Activated naive CD4-positive, alpha-beta T cell (primary cell): ENCODE results near the gene ESRRA.

Source experiments
- DNase-seq, 4 experiments: peaks; one replicate each; lab custom pipeline; 2025; lab: John Stamatoyannopoulos, UW

ESRRA gene

DNA sequence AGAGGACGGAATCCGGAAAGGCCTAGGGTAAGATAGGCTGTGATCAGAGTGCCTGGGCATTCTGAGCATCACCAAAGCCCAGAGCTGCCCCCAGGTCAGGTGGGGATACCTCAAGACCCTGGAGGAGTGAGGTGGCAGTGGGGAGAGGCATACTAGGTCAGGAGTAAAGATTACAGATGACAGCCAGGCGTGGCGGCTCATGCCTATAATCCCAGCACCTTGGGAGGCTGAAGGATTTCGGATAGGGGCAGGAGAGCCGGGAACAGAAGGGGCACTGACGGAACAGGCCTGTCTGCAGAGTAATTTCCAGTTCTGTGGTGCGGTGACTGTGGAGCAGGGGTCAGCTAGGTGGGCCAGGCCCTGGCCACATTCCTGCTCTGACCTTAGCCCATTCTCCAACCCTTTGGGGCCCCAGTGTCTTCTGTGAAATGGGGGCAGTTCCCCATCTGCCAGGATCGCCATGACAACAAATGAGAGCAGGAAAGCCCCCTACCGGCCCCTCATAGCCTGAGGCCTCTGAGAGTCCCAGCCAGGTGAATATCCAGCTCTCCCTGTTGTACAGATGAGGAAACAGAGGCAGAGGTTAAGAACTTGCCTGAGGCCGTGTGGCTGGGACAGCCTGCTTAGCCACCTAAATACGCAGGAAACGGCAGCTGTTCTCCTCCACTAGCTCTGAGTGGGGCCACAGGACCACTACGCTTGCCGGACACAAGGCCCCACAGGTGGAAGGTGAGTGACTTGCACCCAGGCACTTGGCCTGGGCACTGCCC is 30.1 kb upstream of the ESRRA start:
- no peak for DNase-seq

DNA sequence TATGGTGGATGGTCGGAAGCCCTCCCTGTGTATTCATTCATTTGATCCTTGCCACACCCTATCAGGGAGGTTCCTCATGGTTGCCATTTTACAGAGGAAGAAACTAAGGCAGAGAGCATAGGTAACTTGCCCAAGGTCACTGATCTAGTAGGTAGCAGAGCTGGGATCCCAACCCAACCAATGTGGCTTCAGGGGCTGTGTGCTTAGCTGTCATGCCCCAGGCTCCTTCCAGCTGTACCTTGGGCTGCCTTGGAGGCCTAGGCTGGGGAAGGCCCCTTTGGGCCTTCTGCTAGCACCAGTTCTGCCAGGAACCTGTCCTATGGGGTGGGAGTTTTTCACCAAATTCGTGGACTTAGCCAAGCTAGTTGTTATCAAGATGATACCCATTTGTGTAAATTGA is 29.5 kb upstream of the ESRRA start:
- no peak for DNase-seq

DNA sequence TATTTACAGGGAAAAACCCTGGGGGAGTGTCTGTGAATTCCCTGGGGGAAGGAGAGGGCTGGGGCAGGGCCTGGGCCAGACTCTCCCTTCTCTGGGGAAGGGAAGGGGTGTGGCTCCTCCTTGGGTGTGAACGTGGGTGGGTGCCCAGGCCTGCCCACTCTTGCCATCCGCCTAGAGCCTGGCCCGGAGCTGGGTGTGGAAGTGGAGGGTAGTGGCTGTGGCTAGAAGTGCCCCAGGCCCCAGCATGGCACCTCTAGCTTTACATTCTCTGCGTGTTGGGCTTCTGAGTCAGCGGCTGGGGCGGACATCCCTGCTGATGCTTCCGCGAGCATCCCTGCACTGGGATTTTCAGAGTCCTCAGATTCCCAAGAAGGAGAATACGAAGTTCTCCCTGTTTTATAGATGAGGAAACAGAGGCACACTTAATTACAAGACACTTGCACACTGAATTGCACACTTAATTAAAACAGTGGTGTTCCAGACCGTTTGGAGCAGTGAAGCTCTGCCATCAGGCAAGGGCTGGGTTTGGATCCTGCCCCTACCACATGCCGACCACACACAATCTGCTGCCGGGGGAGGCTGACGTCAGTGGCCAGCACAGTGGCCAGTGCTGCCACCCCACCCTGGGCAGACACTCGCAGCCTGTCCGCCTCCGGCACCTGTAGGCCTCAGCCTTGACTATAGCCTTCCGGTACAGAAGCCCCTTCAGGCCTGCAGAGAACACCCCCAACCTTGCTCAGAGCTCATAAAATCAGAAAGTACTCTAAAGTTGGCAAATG is 28.5 kb upstream of the ESRRA start:
- DNase-seq: no peak

DNA sequence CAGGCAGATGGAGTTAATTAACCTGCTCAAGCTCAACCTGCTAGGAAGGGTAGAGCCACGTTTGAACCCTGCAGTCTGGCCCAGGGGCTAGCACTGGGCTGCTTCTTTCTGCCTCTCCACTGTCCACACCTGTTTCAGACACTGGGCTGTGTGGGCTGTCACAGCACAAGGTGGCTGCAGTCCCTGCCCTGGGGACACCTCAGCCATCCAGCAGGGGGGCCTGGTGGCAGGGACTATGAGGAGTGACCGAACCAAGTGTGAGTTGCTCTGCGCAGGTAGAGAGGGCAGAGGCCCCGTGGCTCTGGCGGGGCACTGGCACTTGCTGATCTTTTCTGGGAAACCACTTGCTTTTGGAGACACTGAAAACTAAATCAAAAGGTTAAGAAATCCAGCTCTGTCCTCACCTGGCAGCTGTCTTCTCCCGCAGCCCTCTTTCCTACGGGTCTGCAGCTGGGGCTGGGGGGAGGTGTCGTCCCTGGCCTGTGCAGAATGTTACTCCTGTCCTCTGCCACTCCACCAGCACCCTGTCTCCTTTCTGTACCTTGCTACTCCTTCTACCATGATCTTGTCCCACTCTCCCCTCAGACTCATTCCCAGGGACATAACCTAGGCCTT is 26.6 kb upstream of the ESRRA start:
- DNase-seq: no peak

DNA sequence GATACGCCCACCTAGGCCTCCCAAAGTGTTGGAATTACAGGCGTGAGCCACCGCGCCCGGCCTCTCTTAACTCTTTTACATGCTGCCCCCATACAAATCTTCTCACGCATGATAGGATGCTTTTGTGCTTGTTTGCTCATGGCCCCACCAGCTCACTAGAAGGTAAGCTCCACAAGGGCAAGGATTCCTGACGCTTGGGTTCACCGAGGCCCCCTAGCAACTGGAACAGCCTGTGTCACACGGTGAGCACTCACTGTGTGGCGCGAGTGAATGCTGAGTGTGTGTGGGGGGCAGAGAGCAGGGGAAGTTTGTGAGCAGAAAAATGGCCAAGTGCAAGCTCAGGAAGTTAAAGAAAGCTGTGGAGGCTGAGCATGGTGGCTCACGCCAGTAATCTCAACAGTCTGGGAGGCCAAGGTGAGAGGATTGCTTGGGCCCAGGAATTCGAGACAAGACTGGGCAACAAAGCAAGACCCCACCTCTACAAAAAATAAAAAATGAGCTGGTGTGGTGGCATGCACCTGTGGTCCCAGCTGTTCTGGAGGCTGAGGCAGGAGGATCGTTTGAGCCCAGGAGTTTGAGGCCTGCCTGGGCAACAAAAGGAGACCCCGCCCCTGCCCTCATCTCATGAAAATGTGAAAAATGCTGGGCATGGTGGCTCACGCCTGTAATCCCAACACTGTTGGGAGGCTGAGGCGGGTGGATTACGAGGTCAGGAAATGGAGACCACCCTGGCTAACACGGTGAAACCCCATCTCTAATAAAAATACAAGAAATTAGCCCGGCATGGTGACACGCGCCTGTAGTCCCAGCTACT is 23.2 kb upstream of the ESRRA start:
- DNase-seq: no peak

DNA sequence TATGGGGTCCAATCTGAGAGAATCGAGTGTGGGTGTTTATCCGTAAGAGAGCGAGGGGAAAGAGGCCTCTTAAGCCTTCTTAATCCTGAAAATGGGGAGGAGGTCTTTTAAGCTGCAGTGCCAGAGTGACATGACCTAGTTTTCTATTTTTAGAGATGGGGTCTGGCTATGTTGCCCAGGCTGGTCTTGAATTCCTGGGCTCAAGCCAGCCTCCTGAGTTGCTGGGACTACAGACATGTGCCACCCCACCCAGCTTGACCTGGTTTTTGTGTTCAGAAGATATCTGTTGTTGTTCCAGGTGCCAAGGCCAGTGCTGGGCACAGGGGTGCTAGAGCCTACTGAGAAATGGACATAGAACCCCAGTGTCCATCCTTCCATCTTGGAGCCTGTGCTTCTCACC is 22.2 kb upstream of the ESRRA start:
- DNase-seq: no peak

DNA sequence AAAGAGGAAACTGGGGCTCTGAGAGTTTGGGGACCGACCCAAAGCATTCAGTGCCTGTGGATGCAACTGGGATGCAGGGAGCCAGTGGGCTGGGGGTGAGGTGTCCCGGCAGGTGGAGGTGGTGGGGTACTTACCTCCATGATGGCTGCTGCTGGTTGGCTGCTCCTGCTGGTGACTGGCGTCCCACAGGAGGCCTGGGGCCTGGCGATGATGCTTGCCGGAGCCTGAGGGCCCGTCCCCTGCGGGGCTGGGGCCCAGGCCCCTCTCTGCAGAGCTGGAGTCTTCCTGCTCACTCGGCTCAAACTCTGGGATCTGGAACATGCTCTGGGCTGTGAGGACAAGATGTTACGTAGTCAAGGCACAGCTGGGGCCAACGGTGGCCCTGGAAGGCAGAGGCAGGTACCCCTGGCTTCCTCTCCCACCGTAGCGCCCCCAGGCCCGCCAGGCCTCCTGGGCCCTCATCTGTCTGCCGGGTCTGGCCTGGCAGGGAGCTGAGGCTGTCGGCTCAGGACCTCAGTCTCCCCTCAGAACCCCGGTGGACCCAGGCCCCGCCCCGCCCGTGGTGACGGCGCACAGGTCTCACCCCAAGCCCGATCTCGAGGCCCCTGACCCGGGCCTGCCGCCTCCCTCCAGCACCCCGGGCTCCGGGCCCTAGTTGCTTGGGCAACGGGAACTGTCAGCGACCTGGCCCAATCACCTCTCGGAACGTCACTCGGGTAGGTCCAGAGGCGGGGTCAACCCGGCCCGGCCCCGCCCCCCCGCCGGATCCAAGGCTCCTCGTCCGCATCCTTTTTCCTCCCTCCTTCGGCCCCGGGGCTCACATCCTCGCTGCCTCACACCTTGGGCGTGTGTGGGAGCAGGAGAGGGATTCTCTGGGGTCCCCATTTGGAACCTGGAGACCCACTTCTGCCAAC is 21.0 kb upstream of the ESRRA start, which contains the start of gene BAD:
Gene BAD, minus strand, starts transcription at position 618 of the 914 bp plus-strand sequence. Its CDS starts 297 bp downstream, at position 321.
- peak; percentile 77 to 91 (median 86) for DNase-seq

DNA sequence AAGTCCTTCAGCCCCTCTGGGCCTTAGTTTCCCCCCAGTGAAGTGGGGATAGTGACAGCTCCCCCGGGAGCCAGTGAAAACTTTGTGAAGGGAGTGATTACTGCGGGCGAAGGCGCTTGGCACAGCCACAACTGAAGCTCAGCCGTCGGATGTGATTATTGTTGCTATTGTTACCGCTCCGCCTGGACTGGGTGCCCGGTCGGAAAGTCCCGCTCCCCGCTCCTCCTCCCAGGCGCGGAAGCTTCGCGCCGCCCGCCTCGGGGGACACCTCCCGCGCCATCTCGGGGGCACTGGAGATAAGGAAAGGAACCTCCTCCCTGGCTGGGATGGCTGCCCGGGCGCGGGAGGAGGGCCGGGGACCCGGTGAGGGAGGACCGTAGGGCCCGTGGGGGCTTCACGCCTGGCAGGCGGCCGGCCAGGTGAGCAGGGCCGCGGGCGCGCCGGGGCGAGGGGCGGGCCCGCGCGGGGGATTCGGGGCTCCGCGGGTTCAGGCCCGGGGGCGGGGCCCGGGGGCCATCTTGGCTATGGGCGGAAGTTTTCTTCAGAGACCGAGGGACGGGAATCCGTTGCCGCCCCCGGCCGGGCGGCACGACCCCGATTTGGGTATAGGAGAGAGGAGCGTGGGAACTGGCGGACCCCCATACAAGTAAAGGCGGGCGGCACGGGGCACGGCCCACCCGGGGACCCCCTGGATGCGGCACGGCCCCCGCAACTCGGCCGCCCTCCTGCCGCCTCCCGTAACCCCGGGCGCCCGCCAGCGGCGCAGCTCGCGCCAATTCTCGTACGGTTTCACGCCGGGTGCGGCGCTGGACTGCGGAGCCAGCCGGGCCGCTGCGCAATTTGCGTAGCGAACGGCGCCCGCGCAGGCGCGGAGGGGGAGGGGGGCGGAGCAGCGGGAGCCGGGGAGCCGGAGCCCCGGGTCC is 20.1 kb upstream of the ESRRA start, which contains the start of gene GPR137:
Gene GPR137, plus strand, starts transcription at position 887 of the 923 bp plus-strand sequence. CDS start 677 bp downstream, outside the sequence.
- peak; percentile 88 to 94 (median 91) for DNase-seq

DNA sequence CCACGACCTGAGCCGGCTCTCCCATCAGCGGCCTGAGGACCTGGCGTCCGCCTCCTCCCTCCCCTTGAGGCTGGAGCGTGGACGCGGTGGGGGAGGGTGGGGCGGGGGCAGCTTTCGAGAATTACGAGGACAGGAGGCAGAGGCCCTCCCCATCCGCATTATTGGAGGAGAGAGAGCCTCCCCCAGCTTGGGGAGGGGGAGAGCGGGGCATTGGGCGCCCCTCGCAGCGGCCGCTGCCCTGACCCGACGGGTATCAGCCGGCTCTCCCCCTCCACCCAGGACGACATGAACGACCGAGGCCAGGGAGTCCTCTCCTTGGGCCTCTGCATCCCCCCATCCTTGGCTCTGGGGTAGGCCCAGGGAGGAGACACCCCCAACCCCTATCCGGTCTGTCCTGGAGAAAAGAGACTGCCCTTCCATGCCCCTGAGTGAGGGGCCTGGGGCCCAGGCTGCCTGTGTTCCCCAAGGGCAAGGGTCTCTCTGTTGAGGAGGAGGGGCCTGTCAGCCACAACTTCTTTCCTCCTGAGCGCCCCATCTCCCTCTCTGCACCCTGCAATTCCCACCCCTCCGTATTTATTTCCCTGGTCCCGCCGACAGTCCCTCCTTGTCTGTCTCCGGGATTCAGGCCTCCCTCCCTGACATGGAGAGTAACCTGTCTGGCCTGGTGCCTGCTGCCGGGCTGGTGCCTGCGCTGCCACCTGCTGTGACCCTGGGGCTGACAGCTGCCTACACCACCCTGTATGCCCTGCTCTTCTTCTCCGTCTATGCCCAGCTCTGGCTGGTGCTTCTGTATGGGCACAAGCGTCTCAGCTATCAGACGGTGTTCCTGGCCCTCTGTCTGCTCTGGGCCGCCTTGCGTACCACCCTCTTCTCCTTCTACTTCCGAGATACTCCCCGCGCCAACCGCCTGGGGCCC is 19.2 kb upstream of the ESRRA start:
- no peak for DNase-seq

DNA sequence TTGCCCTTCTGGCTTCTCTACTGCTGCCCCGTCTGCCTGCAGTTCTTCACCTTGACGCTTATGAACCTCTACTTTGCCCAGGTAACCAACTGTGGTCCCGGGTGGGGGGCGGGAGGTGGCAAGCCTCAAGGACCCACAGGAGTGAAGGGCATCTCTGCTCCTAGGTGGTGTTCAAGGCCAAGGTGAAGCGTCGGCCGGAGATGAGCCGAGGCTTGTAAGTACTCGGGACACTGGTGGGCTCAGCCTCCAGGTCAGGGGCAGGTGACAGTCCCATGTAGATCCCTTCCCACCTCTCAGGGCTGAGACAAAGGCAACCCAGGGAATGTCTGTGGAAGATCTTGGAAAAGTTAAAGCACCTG is 18.5 kb upstream of the ESRRA start:
- DNase-seq: no peak

DNA sequence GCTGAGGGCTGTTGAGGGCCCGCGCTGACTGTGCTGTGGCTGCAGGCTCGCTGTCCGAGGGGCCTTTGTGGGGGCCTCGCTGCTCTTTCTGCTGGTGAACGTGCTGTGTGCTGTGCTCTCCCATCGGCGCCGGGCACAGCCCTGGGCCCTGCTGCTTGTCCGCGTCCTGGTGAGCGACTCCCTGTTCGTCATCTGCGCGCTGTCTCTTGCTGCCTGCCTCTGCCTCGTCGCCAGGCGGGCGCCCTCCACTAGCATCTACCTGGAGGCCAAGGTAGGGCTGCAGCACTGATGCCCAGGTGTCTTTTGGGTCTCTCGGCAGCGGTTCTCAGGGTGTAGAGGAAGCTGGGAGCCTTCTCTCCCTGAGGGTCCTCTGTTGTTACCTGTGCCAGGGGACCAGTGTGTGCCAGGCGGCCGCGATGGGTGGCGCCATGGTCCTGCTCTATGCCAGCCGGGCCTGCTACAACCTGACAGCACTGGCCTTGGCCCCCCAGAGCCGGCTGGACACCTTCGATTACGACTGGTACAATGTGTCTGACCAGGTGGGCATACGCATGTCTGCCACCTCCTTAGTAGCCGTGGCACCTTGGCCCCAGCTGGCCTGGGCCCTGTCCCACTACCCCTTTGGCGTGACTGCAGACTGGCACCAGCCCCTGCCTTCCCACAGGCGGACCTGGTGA is 17.5 kb upstream of the ESRRA start:
- no peak for DNase-seq

DNA sequence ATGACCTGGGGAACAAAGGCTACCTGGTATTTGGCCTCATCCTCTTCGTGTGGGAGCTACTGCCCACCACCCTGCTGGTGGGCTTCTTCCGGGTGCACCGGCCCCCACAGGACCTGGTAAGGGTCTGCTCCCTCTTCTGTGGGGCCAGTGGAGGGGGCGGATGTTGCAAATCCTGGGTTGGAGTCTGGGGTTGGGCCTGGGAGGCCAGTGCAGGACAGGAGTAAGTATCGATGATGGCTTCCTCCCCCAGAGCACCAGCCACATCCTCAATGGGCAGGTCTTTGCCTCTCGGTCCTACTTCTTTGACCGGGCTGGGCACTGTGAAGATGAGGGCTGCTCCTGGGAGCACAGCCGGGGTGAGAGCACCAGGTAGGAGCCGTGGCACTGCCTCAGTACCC is 17.0 kb upstream of the ESRRA start:
- no peak for DNase-seq

DNA sequence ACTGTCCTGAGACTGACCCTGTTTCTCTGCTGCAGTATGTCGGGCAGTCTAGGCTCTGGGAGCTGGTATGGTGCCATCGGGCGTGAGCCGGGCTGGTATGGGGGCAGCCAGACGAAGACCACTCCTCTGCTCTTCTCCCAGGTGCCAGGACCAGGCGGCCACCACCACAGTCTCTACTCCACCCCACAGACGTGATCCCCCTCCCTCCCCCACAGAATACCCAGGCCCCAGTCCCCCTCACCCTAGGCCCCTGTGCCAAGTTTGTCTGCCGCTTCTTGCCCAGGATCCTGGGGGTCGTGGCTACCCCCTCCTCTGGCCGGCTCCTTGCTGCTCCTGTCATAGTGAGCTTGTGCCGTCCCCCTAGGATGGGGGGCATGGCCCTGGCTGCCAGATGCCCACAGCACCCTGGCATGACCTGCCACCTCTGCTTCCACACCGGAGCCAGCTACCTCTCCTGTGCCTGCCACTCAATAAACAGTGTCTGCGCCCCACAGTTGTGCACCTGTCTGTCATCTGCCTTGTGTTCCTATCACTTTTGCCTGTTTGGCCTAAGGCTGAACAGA is 16.2 kb upstream of the ESRRA start:
- no peak for DNase-seq

DNA sequence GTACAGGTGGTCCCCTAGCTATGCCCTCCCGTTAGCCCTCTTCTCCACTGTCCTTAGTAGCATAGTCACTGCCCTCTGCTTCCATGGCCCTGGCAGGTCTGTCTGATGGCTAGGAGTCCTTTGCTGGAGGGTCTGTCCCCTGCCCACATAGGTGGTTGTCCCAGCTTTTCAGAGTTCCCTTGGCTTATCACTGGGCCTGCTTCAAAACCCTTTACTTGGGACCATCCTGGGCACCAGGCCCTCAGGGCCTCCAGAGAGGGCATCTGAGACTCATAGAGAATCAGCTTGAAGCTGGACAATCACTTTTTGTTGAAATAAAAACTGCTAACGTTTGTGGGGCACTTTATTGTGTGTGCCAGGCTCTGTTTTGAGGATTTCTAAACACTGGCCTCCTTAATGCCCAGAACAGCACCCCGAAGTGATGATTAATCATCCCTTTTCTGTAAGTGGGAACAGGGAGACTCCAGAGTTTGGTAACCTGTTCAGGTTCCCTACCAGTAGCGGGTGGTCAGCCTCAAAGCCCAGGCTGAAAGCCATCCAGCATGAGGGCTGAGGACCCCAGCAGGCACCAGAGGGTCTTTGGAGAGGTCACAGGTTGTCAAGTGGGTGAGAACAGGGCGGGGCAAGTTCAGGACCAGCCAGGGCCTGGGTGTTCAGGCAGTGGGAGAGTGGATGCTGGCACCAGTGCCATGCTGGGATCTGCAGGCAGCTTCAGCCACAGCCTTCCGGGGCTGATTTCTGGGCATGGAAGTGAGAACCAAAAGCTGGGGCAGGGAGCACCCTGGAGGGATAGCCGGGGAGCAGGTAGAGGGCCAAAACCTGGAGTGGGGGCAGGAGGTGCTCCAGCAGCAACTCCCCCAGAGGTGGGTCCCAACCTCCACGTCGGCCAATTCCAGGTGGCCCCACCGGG is 14.7 kb upstream of the ESRRA start:
- no peak for DNase-seq

DNA sequence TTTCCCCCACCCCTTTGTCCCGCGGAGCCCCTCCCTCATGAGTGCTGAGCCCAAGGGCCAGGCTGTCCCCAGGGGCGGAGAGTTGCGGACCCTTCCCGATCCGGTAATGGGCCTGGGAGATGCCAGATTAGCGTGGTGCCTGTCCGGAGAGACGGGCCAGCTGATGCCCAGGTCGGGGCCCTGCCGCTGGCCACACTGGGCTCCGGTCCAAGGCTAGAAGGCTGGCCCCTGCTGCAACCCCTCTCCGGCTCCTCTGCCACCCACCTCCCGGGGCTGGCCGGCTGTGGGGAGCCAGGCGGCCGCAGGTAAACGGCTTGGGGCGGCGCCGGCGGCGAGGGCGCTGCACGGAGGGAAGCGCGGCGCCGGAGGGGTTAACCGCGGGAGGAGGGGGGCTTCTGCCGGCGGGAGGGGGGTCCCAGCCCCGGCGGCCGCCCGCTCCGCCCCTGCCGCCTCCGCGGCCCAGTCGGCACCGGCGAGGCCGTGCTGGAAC is 14.0 kb upstream of the ESRRA start, which contains the start of gene KCNK4:
Gene KCNK4, plus strand, starts transcription at position 41 of the 490 bp plus-strand sequence. CDS start 1,717 bp downstream, outside the sequence.
- DNase-seq: no peak

DNA sequence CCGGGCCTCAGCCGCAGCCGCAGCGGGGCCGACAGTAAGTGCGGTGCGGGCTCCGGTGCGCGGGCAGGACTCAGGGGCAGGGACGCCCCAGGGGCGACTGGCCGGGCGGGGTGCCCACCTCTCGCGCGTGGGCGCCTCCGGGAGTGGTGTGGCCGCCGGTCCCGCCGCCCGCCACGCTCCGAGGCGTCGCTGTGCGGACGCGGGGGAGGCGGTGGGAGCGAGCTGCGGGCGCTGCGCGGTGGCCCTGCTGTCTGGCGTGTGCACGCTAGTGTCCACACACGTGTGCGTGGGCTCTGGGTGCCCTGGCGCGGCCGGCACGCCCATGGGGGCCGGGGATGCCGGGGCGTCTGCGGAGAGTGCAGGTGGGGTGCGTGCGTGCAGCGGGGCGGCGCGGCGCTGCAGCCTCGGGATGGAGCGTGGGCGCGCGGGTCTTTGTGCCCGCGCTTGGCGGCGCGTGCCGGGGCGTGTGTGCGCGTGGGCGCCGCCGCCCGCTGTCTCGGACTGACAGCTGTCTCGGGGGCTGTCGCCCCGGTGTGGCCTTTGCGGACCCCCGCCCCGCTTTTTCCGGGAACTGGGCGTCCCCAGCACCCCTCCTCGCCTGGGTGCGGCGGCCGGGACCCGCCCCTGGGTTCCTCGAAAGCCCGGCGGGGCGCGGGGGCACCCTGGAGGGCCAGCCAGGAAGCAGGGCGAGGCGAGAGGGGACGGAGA is 13.4 kb upstream of the ESRRA start:
- DNase-seq: no peak
